Renal cortical epithelial cell (primary cell): ENCODE data around the gene PDCD1LG2. TPM values are rescaled to one million over a fixed set of nuclear protein-coding genes. Genes with fewer than 3 reads are reported as not detected.
"Not testable (repeated sequence)": the region's sequence is repeated elsewhere in the genome, so short reads cannot be mapped to it uniquely, and the experiment has no call there.

ENCODE experiments used
- DNase-seq: peaks from one replicate; pipeline ENCODE4 v3.0.0-alpha.2; 2011; ENCODE audit warnings: low read depth
- total RNA-seq: library from RNA; depleted of rRNA; stranded (reverse); fragments of >200 nt; gene quantifications from 2 replicates; pipeline ENCODE4 v1.2.3, GENCODE V29; 2014

PDCD1LG2 gene
- total RNA-seq, 1 donor from 2014 or later: 1.9 TPM

DNA sequence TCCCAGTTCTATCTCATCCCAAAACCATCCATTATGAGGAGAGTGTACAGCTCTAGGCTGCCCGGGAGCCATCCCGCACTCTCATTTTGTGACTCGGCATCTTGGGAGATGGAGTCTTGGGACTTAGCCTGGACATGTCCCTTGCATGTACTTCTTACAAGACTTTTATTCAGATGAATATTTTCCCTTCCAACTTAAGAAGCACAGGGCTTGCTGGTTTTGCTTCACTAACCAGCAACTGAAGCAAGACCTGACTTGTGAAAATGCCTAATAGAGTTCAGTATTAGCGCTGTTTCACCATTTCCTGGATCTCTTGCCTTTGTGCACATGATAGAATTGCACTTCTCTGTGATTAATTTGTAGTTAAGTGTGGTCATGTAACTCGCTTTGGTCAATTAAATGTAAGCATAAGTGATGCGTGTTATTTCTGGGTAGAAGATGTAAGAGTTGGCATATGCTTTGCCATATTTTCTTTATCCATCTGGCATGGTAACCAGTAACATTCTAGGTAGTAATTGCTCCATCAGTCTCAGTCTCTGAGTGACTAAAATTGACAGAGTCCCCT lies 55.8 kb downstream of the PDCD1LG2 start:
- DNase-seq: peak; percentile 96

DNA sequence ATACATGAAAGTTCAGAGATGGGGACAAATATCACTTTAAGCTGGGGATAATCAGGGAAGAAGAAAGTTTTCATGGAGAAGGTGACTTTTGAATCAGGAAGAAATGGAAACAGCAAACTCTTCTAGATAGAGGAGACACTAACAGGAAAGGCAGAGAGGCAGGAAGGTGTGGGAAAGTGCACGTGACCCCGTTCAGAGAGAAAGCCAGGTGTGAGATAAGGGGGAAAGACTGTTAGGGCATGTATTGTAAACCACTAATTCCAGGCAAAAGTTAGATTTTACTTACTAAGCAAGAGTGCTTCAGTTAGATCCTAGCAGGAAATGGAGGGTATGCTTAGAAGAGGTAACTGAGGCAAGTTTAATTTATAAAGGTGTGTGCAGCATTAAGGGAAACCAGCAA lies 58.5 kb downstream of the PDCD1LG2 start:
- DNase-seq: no peak

GRCh38 chr9:5569409-5569808 lies 59.1 kb downstream of the PDCD1LG2 start:
- DNase-seq: peak; percentile 42

DNA sequence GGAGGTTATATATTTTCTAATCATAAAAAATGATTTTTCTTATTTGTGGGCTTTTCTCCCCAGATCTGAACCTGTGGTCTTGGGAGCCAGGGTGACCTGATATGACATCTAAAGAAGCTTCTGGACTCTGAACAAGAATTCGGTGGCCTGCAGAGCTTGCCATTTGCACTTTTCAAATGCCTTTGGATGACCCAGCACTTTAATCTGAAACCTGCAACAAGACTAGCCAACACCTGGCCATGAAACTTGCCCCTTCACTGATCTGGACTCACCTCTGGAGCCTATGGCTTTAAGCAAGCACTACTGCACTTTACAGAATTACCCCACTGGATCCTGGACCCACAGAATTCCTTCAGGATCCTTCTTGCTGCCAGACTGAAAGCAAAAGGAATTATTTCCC lies 59.6 kb downstream of the PDCD1LG2 start:
- DNase-seq: no peak

- DNase-seq: no peak
Measured at GRCh38 chr9:5571629-5572232, 61.4 kb downstream of the PDCD1LG2 start.

GRCh38 chr9:5574097-5574496 lies 63.8 kb downstream of the PDCD1LG2 start:
- no peak for DNase-seq

GRCh38 chr9:5575000-5575399 lies 64.7 kb downstream of the PDCD1LG2 start:
- DNase-seq: no peak

- DNase-seq: no peak
Measured at GRCh38 chr9:5577225-5577624, 66.9 kb downstream of the PDCD1LG2 start.

- DNase-seq: peak; percentile 40
Measured at GRCh38 chr9:5578018-5578697, 67.8 kb downstream of the PDCD1LG2 start.

DNA sequence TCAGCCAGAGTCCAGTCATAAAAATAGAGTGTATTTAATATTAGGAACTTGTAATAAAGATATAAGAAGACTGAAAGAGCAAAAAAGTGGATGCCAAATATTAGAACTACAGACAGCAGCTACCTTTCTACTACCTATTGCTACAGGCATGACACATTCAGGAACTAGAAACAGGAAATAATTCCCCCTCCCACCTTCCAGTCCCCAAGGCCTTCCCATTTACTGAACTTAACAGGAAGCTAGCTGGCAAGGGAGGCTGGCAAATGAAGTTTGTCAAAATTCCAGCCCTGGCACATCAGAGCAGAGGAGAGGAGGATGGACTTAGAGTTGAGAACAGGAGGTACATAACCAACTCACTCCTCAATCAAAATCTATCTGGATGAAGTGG lies 68.4 kb downstream of the PDCD1LG2 start:
- peak; percentile 56 for DNase-seq

- DNase-seq: no peak
Measured at GRCh38 chr9:5579881-5580280, 69.5 kb downstream of the PDCD1LG2 start.

- no peak for DNase-seq
Measured at GRCh38 chr9:5580650-5581049, 70.3 kb downstream of the PDCD1LG2 start.

DNA sequence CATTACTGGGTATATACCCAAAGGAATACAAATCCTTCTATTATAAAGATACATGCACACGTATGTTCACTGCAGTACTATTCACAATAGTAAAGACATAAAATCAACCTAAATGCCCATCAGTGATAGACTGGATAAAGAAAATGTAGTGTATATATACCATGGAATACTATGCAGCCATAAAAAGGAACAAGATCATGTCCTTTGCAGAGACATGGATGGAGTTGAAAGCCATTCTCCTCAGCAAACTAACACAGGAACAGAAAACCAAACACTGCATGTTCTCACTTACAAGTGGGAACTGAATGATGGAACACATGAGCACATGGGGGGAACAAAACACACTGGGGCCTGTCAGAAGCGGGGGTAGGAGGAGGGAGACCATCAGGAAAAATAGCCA lies 71.4 kb downstream of the PDCD1LG2 start:
- not testable (repeated sequence) for DNase-seq

GRCh38 chr9:5582835-5583195 lies 72.5 kb downstream of the PDCD1LG2 start:
- DNase-seq: peak; percentile 81

DNA sequence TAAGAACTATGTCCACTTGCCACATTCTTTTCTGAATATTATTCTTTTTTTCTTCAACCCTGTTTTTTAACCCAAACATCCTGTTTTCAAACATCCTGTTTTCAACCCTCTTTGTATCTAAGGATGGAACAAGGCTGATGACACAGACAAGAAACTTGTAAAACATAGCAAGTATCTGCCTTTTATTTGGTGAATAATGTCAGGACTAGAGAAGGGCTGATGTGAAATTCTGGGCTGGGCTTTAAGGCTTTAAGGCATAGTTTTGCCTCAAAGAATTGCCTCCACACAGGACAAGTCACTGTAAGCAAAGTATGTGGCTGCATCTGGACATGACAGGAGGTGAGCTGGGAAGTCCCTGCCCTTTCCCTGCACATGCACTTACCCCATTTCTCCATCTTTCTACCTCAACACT lies 76.1 kb downstream of the PDCD1LG2 start:
- DNase-seq: no peak

- no peak for DNase-seq
Measured at GRCh38 chr9:5587024-5587423, 76.7 kb downstream of the PDCD1LG2 start.

- no peak for DNase-seq
Measured at GRCh38 chr9:5592231-5592630, 81.9 kb downstream of the PDCD1LG2 start.

DNA sequence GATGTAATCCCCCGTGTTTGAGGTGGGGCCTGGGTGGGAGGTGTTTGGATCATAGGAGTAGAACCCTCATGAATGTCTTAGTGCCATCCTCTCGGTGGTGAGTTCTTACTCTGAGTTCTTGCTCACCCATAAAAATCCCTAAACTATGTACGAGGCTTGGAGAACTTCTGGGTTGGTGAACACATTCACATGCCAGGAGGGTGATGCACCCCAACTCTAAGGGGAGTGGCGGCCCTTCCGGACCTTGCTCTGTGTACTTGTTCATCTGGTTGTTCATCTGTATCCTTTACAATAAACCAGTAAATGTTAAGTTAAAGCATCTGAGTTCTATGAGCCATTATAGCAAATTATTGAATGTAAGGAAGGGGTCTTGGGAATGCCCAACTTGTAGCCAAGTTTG lies 82.6 kb downstream of the PDCD1LG2 start:
- DNase-seq: no peak

DNA sequence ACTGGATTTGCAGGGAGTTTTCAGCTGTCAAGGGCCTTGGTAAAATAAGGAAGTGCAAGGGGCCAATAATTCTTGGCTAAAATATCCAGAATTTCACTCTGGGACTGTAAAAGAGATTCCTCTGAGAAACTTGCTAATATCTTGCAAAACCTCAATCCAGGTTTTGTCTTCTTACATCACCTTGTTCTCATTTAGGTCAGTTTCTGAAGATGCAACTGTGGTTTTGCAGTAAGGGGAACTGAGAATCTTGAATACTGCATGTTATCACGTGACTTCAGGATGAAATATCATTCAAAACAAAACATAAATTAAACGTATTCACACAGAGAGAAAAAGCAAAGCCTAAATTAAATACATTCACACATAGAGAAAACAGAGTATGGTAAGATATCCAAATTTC lies 83.6 kb downstream of the PDCD1LG2 start:
- DNase-seq: no peak

DNA sequence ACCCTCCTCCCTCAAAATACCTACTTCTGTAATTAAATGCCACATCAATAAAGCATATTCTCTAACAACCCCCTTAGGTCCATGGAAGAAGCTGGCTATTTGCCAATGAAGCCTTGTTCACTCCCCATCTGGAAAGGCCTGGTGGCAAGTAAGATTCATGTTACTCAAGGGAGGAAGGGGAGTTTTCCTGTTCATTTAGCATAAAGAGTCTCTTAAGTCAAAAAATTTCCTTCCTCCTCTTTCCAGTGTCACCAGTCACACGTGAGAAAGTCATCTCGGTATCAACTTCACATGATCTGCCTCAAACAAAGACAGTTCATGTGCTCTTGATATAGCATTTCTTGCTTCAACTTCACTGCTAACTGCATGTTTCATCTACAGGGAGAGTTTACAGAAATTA lies 85.8 kb downstream of the PDCD1LG2 start:
- no peak for DNase-seq

- peak; percentile 51 for DNase-seq
Measured at GRCh38 chr9:5608298-5609225, 98.2 kb downstream of the PDCD1LG2 start.

DNA sequence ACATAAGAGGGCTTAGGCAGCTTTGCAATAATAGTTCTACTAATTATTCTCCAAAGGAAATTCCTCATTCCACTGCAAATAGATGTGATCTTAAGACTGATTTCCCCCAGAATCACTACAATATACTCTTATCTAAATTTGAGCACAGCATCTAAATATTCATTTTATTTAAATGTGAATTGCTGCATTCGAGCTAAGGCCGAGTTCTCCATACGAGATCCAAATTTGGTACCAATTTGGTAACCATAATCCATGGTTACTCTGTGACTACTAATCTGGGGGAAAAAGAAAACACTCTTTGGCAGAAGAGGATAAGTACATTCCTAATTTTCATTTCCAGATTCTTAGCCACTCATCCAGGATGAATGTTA lies 98.9 kb downstream of the PDCD1LG2 start:
- no peak for DNase-seq

DNA sequence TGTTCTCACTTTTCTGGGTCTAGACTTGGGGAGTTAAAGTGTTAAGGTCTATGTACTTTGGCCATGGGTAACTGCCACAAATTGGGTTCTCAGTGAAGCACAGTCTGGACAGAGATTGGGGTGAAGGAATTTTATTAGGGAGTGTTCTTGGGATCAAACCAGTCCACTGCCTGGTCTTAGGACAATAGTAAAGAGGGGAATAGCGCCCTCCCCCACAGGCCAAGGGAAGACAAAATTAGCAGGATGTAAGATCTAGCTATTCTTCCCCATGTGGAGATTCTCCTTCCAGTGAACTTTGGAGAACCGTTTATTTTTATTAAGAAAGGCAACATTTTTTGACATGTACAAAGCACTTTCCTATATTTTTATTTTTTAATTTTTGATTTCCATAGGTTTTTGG lies 100.2 kb downstream of the PDCD1LG2 start:
- no peak for DNase-seq
